IPS DF 6.9 (cell line): ENCODE measurements around the gene PARD3B.

Experiments
- DNase-seq: peaks from one replicate; pipeline ENCODE4 v3.0.0-alpha.2; 2013; ENCODE audit warnings: low read depth, low spot score
- H3K27ac ChIP-seq: one replicate; pipeline ENCODE4 v1.5.1; 2013; ENCODE audit warnings: low read length, control low read depth
- H3K27me3 ChIP-seq: 2 replicates; pipeline ENCODE4 v1.6.1; 2013; ENCODE audit warnings: mild to moderate bottlenecking, low read length; ENCODE audit not compliant: control insufficient read depth, insufficient read depth
- H3K36me3 ChIP-seq: 2 replicates; pipeline ENCODE4 v1.6.1; 2013; ENCODE audit warnings: low read length; ENCODE audit not compliant: control insufficient read depth, insufficient read depth
- H3K4me1 ChIP-seq: 2 replicates; pipeline ENCODE4 v1.6.1; 2013; ENCODE audit warnings: low read length; ENCODE audit not compliant: control insufficient read depth, insufficient read depth
- H3K4me3 ChIP-seq: 2 replicates; pipeline ENCODE4 v1.5.1; 2013; ENCODE audit warnings: mild to moderate bottlenecking, low read length
- H3K9me3 ChIP-seq: 2 replicates; pipeline ENCODE4 v1.6.1; 2013; ENCODE audit warnings: low read length, inconsistent platforms; ENCODE audit not compliant: control insufficient read depth, insufficient read depth
- WGBS: extraction: QIAGEN DNeasy Blood & Tissue Kit; methylation state at CpG from one replicate; pipeline ENCODE4 v1.1.7; 2013; ENCODE audit warnings: mixed read lengths, missing lambda C conversion rate; ENCODE audit not compliant: insufficient read length, insufficient coverage; 5-methylcytosine and 5-hydroxymethylcytosine counted together

The PARD3B gene

GRCh38 chr2:205614965-205615364 is 1069.7 kb downstream of the PARD3B start:
- H3K27ac ChIP-seq = no peak overlapping the region
- H3K4me1 ChIP-seq = no peaks in the 10 kb centered on the region
- no peak for DNase-seq
- no peak overlapping the region for H3K4me3 ChIP-seq
- H3K9me3 ChIP-seq = no peaks in the 10 kb centered on the region
- no CpG with 5 or more reads among the region's 4 CpGs for WGBS
- H3K27me3 ChIP-seq = no peaks in the 10 kb centered on the region; the same call in 1 of the 2 replicates
- no peaks in the 10 kb centered on the region for H3K36me3 ChIP-seq

GRCh38 chr2:205617905-205618304 is 1072.6 kb downstream of the PARD3B start:
- no peak for DNase-seq
- H3K9me3 ChIP-seq = no peaks in the 10 kb centered on the region
- H3K27ac ChIP-seq = no peak overlapping the region
- no peak overlapping the region for H3K4me3 ChIP-seq
- no peaks in the 10 kb centered on the region for H3K36me3 ChIP-seq
- H3K27me3 ChIP-seq = no peaks in the 10 kb centered on the region; the same call in 1 of the 2 replicates
- no CpG with 5 or more reads among the region's 2 CpGs for WGBS
- H3K4me1 ChIP-seq = no peaks in the 10 kb centered on the region

- Histone ChIP-seq H3K27me3 (no peaks in the 10 kb centered on the region; the same call in 1 of the 2 replicates), H3K4me3 (no peak overlapping the region), H3K36me3 (no peaks in the 10 kb centered on the region), H3K27ac (no peak overlapping the region), H3K9me3 (no peaks in the 10 kb centered on the region), H3K4me1 (no peaks in the 10 kb centered on the region)
- DNase-seq = no peak
- no CpG with 5 or more reads among the region's 1 CpG for WGBS
Observed at GRCh38 chr2:205619600-205619999, 1074.3 kb downstream of the PARD3B start.

- H3K36me3 ChIP-seq = no peaks in the 10 kb centered on the region
- no peaks in the 10 kb centered on the region for H3K9me3 ChIP-seq
- DNase-seq = no peak
- H3K27ac ChIP-seq = no peak overlapping the region
- H3K4me1 ChIP-seq = peaks cover 3% of the 10 kb centered on the region
- no peak overlapping the region for H3K4me3 ChIP-seq
- H3K27me3 ChIP-seq = no peaks in the 10 kb centered on the region
- WGBS = no CpG with 5 or more reads among the region's 1 CpG
Observed at GRCh38 chr2:205627085-205627484, 1081.8 kb downstream of the PARD3B start.

- WGBS = no CpG with 5 or more reads among the region's 3 CpGs
- Histone ChIP-seq H3K36me3 (no peaks in the 10 kb centered on the region), H3K27me3 (no peaks in the 10 kb centered on the region), H3K4me1 (peaks cover 3% of the 10 kb centered on the region), H3K27ac (no peak overlapping the region), H3K9me3 (no peaks in the 10 kb centered on the region), H3K4me3 (no peak overlapping the region)
- DNase-seq = no peak
Observed at GRCh38 chr2:205628422-205628821, 1083.1 kb downstream of the PARD3B start.

GRCh38 chr2:205629091-205629776 is 1084.0 kb downstream of the PARD3B start:
- H3K36me3 ChIP-seq = no peaks in the 10 kb centered on the region
- H3K9me3 ChIP-seq = no peaks in the 10 kb centered on the region
- H3K4me1 ChIP-seq = peaks cover 3% of the 10 kb centered on the region
- H3K27me3 ChIP-seq = no peaks in the 10 kb centered on the region
- no CpG with 5 or more reads among the region's 10 CpGs for WGBS
- DNase-seq = no peak
- H3K4me3 ChIP-seq = no peak overlapping the region
- H3K27ac ChIP-seq = no peak overlapping the region

- Histone ChIP-seq H3K4me3 (no peak overlapping the region), H3K36me3 (no peaks in the 10 kb centered on the region), H3K27me3 (no peaks in the 10 kb centered on the region), H3K9me3 (no peaks in the 10 kb centered on the region), H3K4me1 (peaks cover 3% of the 10 kb centered on the region), H3K27ac (no peak overlapping the region)
- DNase-seq = no peak
- no CpG with 5 or more reads among the region's 1 CpG for WGBS
Observed at GRCh38 chr2:205633994-205634393, 1088.7 kb downstream of the PARD3B start.

GRCh38 chr2:205636549-205637319 is 1091.5 kb downstream of the PARD3B start:
- H3K9me3 ChIP-seq = no peaks in the 10 kb centered on the region
- H3K27ac ChIP-seq = no peak overlapping the region
- no peaks in the 10 kb centered on the region for H3K27me3 ChIP-seq
- H3K36me3 ChIP-seq = no peaks in the 10 kb centered on the region
- no peak overlapping the region for H3K4me3 ChIP-seq
- no peaks in the 10 kb centered on the region for H3K4me1 ChIP-seq
- WGBS = no CpG with 5 or more reads among the region's 7 CpGs
- no peak for DNase-seq

- no peaks in the 10 kb centered on the region for H3K36me3 ChIP-seq
- no peaks in the 10 kb centered on the region for H3K27me3 ChIP-seq
- no peak overlapping the region for H3K27ac ChIP-seq
- H3K9me3 ChIP-seq = no peaks in the 10 kb centered on the region
- H3K4me1 ChIP-seq = no peaks in the 10 kb centered on the region
- no peak for DNase-seq
- no peak overlapping the region for H3K4me3 ChIP-seq
Observed at GRCh38 chr2:205637320-205637602, 1092.0 kb downstream of the PARD3B start.

GRCh38 chr2:205637779-205638503 is 1092.7 kb downstream of the PARD3B start:
- Histone ChIP-seq H3K4me1 (no peaks in the 10 kb centered on the region), H3K4me3 (no peak overlapping the region)
- WGBS = no CpG with 5 or more reads among the region's 6 CpGs

More at GRCh38 chr2:205637779-205638503, 1092.7 kb downstream of the PARD3B start:
- H3K36me3 ChIP-seq = no peaks in the 10 kb centered on the region
- no peaks in the 10 kb centered on the region for H3K9me3 ChIP-seq
- H3K27me3 ChIP-seq = no peaks in the 10 kb centered on the region
- H3K27ac ChIP-seq = no peak overlapping the region
- no peak for DNase-seq
